ENCODE data around the gene SPHKAP.

Gene SPHKAP

DNA sequence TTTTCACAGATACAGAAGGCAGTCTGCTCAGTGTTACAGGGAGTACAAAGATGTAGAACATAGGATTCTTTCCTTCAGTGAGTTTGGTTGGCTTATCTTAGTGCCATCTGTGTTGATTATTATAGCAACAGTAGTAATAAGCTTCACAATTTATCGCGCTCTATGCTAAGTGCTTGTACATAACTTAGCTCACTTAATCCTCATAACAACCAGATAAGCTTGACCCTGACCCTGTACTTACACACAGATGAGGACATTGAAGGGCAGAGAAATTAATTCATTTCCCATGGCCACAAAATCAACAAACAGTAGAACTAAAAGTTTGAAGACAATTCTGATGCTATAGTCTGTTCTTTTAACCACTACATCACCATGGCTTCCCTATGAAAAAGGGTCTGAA, 121.8 kb downstream of the SPHKAP start:
- Histone ChIP-seq H3K36me3 (ENCODE audit: control insufficient read depth, insufficient read depth, low read length) (no peaks in the 10 kb centered on the region), H3K27ac (ENCODE audit: low read depth, low read length) (no peak overlapping the region), H3K9ac (ENCODE audit: low read length) (no peak overlapping the region)

DNA sequence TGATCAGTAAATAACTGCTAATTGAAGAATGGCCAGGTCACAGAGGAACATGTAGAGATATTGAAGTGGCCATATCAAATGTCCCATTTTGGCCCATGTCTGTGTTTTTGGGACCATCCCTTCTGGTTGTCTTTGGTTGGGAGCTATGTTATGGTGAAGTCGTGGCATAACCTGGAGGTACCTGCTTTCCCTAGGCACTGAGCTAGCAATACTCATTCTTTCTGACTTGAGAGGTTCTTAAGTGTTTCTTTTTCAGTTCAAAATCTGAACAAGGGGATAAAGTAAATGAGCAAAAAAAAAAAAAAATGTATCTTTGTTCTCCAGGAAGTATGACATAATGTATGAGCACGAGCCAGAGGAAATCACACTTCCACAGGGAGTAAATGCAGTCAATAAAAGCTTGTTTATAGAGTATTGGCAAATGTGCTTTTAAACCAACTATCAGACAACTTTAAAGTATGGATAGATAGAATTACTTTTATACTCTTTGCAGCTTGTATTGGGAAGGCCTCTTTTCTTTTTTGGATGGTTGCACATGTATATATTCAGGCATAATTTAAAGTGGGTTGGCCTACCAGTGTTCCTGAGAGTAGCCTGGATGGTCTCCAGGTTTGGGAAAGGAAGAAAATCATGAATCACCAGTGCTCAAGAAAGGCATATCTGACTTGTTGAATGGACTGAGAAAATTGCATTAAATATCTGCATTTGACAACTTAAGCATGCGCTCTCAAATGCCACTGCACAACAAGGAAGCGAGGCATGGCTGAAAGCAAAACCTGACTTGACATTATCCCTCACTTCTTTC, 125.0 kb downstream of the SPHKAP start:
- Histone ChIP-seq H3K36me3 (ENCODE audit: control insufficient read depth, insufficient read depth, low read length) (no peaks in the 10 kb centered on the region), H3K27ac (ENCODE audit: low read depth, low read length) (no peak overlapping the region), H3K9ac (ENCODE audit: low read length) (no peak overlapping the region), H3K4me3 (ENCODE audit: low read length) (no peak overlapping the region), H3K27me3 (ENCODE audit: control insufficient read depth, insufficient read depth, low read length) (no peaks in the 10 kb centered on the region), H3K4me1 (ENCODE audit: control insufficient read depth, insufficient read depth, low read length) (no peaks in the 10 kb centered on the region)

More for the DNA sequence above, 121.8 kb downstream of the SPHKAP start:
- Histone ChIP-seq H3K4me3 (ENCODE audit: low read length) (no peak overlapping the region), H3K27me3 (ENCODE audit: control insufficient read depth, insufficient read depth, low read length) (no peaks in the 10 kb centered on the region), H3K4me1 (ENCODE audit: control insufficient read depth, insufficient read depth, low read length) (no peaks in the 10 kb centered on the region)

GRCh38 chr2:228048838-228049490, 132.5 kb downstream of the SPHKAP start:
- Histone ChIP-seq H3K27me3 (ENCODE audit: control insufficient read depth, insufficient read depth, low read length) (no peaks in the 10 kb centered on the region), H3K36me3 (ENCODE audit: control insufficient read depth, insufficient read depth, low read length) (no peaks in the 10 kb centered on the region), H3K4me1 (ENCODE audit: control insufficient read depth, insufficient read depth, low read length) (no peaks in the 10 kb centered on the region), H3K9ac (ENCODE audit: low read length) (no peak overlapping the region), H3K27ac (ENCODE audit: low read depth, low read length) (no peak overlapping the region), H3K4me3 (ENCODE audit: low read length) (no peak overlapping the region)

DNA sequence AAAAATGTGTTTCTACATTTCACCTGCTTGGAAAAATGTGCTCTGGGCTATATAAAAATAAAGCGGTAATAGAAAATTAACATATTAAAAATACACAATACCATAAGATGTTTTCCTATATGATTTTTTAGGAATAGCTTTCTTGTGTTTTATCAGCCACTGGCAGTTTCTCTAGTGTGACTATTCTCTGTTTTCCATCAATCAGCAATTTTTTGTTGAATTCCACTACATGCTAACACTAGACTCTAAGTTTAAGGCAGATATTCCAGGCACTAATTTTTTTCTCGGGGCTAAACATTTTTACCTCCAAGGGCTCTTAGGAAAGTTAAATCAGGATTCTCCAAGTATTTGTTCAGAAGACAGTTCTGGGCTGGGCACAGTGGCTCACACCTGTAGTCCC, 140.5 kb downstream of the SPHKAP start:
- no peak overlapping the region for H3K27ac ChIP-seq (ENCODE audit: low read depth, low read length)
- no peaks in the 10 kb centered on the region for H3K27me3 ChIP-seq (ENCODE audit: control insufficient read depth, insufficient read depth, low read length)
- H3K9ac ChIP-seq (ENCODE audit: low read length), result no peak overlapping the region
- no peaks in the 10 kb centered on the region for H3K36me3 ChIP-seq (ENCODE audit: control insufficient read depth, insufficient read depth, low read length)
- no peak overlapping the region for H3K4me3 ChIP-seq (ENCODE audit: low read length)
- H3K4me1 ChIP-seq (ENCODE audit: control insufficient read depth, insufficient read depth, low read length), result no peaks in the 10 kb centered on the region

DNA sequence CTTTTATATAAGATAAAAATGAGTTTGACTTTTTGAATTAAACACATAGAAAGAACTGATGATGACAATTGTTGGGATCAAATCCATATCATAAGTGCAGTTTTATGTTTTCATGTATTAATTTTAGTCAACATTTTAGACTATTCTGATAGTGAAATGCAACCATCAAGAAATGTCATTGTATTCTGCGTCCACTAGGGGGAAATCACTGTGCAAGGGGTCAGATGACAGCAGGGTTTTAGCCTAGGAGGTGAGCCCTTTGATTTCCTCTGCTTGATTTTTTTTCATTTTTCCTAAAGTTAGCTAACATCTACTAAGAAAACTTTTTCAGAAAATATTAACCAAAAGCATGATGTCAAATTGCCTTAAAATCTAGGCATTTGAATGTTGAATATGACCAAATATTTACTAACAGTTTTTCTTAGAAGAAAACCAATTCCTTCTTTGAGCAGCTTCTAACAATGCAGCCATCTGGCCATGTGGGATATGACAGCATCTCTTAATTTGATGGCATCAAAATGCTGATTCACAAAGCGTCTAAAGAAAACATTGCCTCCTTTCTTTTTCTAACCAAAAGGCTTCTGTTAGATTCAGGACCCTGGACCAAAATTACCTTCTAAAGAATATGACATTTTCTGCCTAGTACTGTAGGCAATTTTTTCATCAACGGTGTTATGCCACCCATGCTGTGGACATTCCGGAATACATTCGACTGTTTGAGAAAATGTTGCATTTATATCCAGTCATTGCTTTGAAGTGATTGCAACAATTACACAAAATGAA, 141.5 kb downstream of the SPHKAP start:
- Histone ChIP-seq H3K27ac (ENCODE audit: low read depth, low read length) (no peak overlapping the region), H3K4me3 (ENCODE audit: low read length) (no peak overlapping the region), H3K36me3 (ENCODE audit: control insufficient read depth, insufficient read depth, low read length) (no peaks in the 10 kb centered on the region), H3K27me3 (ENCODE audit: control insufficient read depth, insufficient read depth, low read length) (no peaks in the 10 kb centered on the region), H3K4me1 (ENCODE audit: control insufficient read depth, insufficient read depth, low read length) (no peaks in the 10 kb centered on the region), H3K9ac (ENCODE audit: low read length) (no peak overlapping the region)

GRCh38 chr2:228038967-228039366, 142.5 kb downstream of the SPHKAP start:
- H3K4me3 ChIP-seq (ENCODE audit: low read length), result no peak overlapping the region

GRCh38 chr2:228037915-228038314, 143.6 kb downstream of the SPHKAP start:
- H3K36me3 ChIP-seq (ENCODE audit: control insufficient read depth, insufficient read depth, low read length), result no peaks in the 10 kb centered on the region
- H3K27ac ChIP-seq (ENCODE audit: low read depth, low read length), result no peak overlapping the region
- no peak overlapping the region for H3K9ac ChIP-seq (ENCODE audit: low read length)
- H3K4me1 ChIP-seq (ENCODE audit: control insufficient read depth, insufficient read depth, low read length), result no peaks in the 10 kb centered on the region
- no peak overlapping the region for H3K4me3 ChIP-seq (ENCODE audit: low read length)
- no peaks in the 10 kb centered on the region for H3K27me3 ChIP-seq (ENCODE audit: control insufficient read depth, insufficient read depth, low read length)

More at GRCh38 chr2:228038967-228039366, 142.5 kb downstream of the SPHKAP start:
- no peaks in the 10 kb centered on the region for H3K27me3 ChIP-seq (ENCODE audit: control insufficient read depth, insufficient read depth, low read length)
- no peaks in the 10 kb centered on the region for H3K36me3 ChIP-seq (ENCODE audit: control insufficient read depth, insufficient read depth, low read length)
- H3K4me1 ChIP-seq (ENCODE audit: control insufficient read depth, insufficient read depth, low read length), result no peaks in the 10 kb centered on the region
- H3K27ac ChIP-seq (ENCODE audit: low read depth, low read length), result no peak overlapping the region
- H3K9ac ChIP-seq (ENCODE audit: low read length), result no peak overlapping the region

- Histone ChIP-seq H3K9ac (ENCODE audit: low read length) (no peak overlapping the region), H3K27ac (ENCODE audit: low read depth, low read length) (no peak overlapping the region), H3K27me3 (ENCODE audit: control insufficient read depth, insufficient read depth, low read length) (no peaks in the 10 kb centered on the region), H3K4me1 (ENCODE audit: control insufficient read depth, insufficient read depth, low read length) (no peaks in the 10 kb centered on the region), H3K4me3 (ENCODE audit: low read length) (no peak overlapping the region), H3K36me3 (ENCODE audit: control insufficient read depth, insufficient read depth, low read length) (no peaks in the 10 kb centered on the region)
Observed at GRCh38 chr2:228023619-228024018, 157.9 kb downstream of the SPHKAP start.

DNA sequence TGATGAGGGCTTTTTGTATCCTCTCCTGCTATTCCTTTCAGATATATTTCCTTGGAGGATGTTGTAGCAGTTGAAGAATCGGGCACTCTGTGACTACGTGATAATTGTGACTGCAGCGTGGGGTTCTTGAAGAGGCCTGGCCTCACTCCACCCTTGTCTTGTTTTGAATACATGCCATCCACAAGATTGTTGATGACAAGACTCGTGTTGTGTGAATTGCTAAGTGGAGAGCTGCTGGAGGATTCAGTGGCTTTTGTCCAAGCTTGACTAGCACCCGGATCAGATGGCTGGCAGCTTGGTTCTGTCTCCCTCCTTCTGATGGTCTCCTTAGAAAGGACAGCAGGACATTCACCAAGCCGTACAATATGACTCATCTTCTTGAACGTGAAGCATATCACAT, 163.2 kb downstream of the SPHKAP start:
- Histone ChIP-seq H3K9ac (ENCODE audit: low read length) (no peak overlapping the region), H3K27me3 (ENCODE audit: control insufficient read depth, insufficient read depth, low read length) (no peaks in the 10 kb centered on the region), H3K4me1 (ENCODE audit: control insufficient read depth, insufficient read depth, low read length) (no peaks in the 10 kb centered on the region), H3K27ac (ENCODE audit: low read depth, low read length) (no peak overlapping the region), H3K4me3 (ENCODE audit: low read length) (no peak overlapping the region), H3K36me3 (ENCODE audit: control insufficient read depth, insufficient read depth, low read length) (no peaks in the 10 kb centered on the region)

DNA sequence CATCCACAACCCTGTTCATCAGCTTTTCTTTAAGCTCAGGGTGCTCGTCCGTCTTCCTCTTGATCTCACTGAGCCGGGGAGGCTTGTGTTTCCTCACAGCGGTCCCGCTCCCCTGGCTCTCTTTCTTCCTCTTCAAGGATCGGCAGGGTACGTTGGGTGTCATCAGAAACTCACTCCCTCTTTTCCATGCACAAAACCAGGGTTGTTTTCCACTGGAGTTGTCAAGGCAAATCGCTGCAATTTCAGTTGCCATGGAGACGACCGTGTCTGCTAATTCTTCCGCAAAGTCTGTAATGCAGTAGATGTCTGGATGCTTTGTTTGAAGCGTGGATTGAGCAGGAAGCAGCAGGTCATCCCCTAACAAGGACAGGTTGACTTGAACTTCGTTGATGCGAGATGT, 163.7 kb downstream of the SPHKAP start:
- Histone ChIP-seq H3K27ac (ENCODE audit: low read depth, low read length) (no peak overlapping the region), H3K27me3 (ENCODE audit: control insufficient read depth, insufficient read depth, low read length) (no peaks in the 10 kb centered on the region), H3K4me1 (ENCODE audit: control insufficient read depth, insufficient read depth, low read length) (no peaks in the 10 kb centered on the region), H3K36me3 (ENCODE audit: control insufficient read depth, insufficient read depth, low read length) (no peaks in the 10 kb centered on the region), H3K4me3 (ENCODE audit: low read length) (no peak overlapping the region), H3K9ac (ENCODE audit: low read length) (no peak overlapping the region)

DNA sequence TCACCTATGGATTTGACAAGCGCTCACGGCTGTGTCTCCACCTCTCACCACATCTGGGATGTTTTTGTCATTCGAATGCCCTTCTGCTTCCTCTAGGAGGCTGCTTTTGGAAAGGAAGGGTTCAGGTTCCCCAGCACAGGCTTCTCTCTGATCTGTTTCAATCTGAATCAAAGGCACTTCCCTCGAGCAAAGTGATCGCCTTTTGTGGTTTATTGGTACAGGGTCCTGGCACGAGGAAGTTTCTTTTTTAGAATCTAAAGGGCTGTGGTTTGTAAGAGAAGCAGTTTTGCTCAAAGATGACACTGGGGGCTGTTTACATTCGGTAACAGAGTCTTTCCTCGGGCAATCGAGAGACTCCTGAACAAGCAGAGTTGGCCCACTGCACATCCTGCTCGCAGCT, 165.1 kb downstream of the SPHKAP start:
- H3K36me3 ChIP-seq (ENCODE audit: control insufficient read depth, insufficient read depth, low read length), result no peaks in the 10 kb centered on the region
- H3K27ac ChIP-seq (ENCODE audit: low read depth, low read length), result no peak overlapping the region
- no peak overlapping the region for H3K9ac ChIP-seq (ENCODE audit: low read length)
- H3K4me3 ChIP-seq (ENCODE audit: low read length), result no peak overlapping the region
- H3K4me1 ChIP-seq (ENCODE audit: control insufficient read depth, insufficient read depth, low read length), result no peaks in the 10 kb centered on the region
- H3K27me3 ChIP-seq (ENCODE audit: control insufficient read depth, insufficient read depth, low read length), result no peaks in the 10 kb centered on the region

DNA sequence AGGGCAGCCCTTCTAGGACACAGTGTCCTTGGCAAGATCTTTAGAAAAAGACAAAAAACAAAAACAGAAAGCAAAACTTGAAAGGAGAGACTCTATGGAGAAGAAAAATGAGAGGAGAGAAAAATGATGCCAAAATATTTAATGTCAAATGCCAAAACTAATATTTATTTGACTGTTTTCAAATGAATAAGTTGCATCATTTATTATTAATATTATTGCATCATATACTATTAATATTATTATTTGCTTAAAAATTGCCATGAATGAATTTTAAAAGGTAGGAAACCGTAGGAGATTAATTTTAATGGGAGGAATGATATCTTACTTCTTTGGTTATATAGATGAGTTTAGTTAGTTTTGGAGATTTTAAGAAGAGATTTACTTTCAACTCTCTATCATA, 165.7 kb downstream of the SPHKAP start:
- Histone ChIP-seq H3K4me3 (ENCODE audit: low read length) (no peak overlapping the region), H3K27ac (ENCODE audit: low read depth, low read length) (no peak overlapping the region), H3K4me1 (ENCODE audit: control insufficient read depth, insufficient read depth, low read length) (no peaks in the 10 kb centered on the region), H3K36me3 (ENCODE audit: control insufficient read depth, insufficient read depth, low read length) (no peaks in the 10 kb centered on the region), H3K27me3 (ENCODE audit: control insufficient read depth, insufficient read depth, low read length) (no peaks in the 10 kb centered on the region), H3K9ac (ENCODE audit: low read length) (no peak overlapping the region)
